Activated gamma-delta T cell treated with anti-CD3 and anti-CD28 coated beads, Interleukin-2, amount 50 U/mL, for 16 hours (primary cell): ENCODE data around the gene CAPZB.
"Not testable (repeated sequence)": the region's sequence is repeated elsewhere in the genome, so short reads cannot be mapped to it uniquely, and the experiment has no call there.

Experiments used
- DNase-seq: peaks from one replicate; pipeline ENCODE4 v3.0.0-alpha.2; 2020; ENCODE audit warnings: low read depth

The CAPZB gene

DNA sequence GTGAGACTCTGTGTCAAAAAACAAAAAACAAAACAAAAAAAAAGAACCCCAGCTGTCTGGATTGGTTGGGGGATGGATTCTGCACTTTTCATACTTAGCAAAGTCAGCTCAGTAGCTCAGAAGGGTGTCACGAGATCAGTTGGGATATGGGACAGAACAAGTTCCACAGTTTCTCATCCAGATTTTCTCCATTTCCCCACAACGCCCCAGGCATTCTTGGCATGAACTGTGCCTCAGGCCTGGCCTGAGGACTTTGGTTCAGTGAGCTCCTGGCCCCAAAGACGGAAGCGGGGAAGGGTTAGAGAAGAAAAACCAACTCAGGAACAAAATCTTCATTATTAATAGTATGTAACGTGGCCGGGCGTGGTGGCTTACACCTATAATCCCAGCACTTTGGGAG, 175.3 kb downstream of the CAPZB start:
- no peak for DNase-seq

DNA sequence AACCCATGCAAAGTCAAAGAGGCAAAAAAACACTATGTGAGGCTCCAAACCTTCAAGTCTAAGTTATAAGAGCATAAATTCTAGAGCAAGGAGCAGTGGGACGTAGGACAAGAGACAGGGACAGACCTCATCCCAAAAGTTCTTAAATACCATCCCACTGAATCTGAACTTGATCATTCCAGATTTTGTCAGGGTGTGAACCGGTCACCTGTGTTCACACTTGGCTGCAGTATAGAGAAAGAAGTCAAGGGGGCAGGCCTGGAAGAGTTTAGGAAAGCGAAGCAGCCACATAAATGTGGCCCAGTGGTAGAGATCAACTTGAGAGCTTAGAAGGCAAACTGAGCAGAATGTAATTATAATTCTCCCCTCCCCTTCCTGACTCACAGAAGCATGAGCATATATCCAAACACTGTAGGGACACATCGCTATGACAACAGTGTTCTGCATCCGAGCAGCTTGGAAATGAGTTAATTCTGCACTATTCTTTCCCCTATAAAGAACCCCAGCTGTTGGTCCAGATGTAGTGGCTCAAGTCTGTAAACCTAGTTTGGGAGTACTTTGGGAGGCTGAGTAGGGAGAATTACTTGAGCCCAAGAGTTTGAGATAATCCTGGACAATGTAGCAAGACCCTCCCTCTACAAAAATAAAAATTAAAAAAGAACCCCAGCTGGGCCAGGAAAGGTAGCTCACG, 176.1 kb downstream of the CAPZB start:
- DNase-seq: no peak

- DNase-seq: no peak
Measured at GRCh38 chr1:19308509-19308907, 176.8 kb downstream of the CAPZB start.

GRCh38 chr1:19307794-19308508, 177.4 kb downstream of the CAPZB start:
- DNase-seq: no peak

- DNase-seq: no peak
Measured at GRCh38 chr1:19306941-19307340, 178.4 kb downstream of the CAPZB start.

- DNase-seq: no peak
Measured at GRCh38 chr1:19305880-19306279, 179.5 kb downstream of the CAPZB start.

- DNase-seq: not testable (repeated sequence)
Measured at GRCh38 chr1:19304081-19304480, 181.3 kb downstream of the CAPZB start.

DNA sequence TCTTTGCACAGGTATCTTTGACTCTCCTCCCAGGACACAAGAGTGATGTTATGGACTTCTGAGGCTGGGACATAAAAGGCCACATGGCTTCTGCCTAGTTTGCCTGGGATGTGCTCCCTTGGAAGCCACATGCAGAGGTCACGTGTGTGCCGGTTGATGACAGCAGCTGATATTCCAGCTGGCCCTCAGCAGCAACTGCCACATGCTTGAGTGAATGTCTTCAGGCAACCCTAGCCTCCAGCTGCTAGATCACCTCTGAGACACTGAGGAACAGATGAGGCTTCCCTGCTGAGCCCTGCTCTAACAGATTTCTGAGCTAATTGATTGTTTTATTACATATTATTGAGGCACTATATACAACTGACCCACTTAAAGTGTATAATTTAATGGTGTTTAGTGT, 185.1 kb downstream of the CAPZB start:
- no peak for DNase-seq

- no peak for DNase-seq
Measured at GRCh38 chr1:19294638-19295037, 190.7 kb downstream of the CAPZB start.

DNA sequence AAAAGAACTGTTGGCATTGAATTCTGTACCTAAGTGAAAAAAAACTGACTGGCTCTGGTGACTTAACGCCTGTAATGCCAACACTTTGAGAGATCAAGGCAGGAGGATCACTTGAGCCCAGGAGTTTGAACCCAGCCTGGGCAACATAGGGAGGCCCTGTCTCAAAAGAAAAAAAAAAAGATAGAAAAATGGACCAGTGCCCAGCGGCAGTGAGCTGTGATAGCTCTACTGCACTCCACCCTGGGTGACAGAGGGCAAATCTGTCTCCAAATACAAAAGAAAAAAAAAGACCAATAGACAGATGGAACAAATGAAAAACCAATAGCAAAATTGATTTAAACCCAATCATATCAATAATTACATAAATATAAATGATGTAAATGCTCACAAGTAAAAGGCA, 196.1 kb downstream of the CAPZB start:
- no peak for DNase-seq
